Measurements from ENCODE around the gene RCE1. TPM values are rescaled to one million over a fixed set of nuclear protein-coding genes. Genes with fewer than 3 reads are reported as not detected.
"Not testable (repeated sequence)": the region's sequence is repeated elsewhere in the genome, so short reads cannot be mapped to it uniquely, and the experiment has no call there.

Gene RCE1, protein sequence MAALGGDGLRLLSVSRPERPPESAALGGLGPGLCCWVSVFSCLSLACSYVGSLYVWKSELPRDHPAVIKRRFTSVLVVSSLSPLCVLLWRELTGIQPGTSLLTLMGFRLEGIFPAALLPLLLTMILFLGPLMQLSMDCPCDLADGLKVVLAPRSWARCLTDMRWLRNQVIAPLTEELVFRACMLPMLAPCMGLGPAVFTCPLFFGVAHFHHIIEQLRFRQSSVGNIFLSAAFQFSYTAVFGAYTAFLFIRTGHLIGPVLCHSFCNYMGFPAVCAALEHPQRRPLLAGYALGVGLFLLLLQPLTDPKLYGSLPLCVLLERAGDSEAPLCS
- total RNA-seq (2014; rRNA removed; shearing (Covaris generic); ENCODE audit: low replicate concordance): 25.6 and 25.9 TPM in 2 replicates

DNA sequence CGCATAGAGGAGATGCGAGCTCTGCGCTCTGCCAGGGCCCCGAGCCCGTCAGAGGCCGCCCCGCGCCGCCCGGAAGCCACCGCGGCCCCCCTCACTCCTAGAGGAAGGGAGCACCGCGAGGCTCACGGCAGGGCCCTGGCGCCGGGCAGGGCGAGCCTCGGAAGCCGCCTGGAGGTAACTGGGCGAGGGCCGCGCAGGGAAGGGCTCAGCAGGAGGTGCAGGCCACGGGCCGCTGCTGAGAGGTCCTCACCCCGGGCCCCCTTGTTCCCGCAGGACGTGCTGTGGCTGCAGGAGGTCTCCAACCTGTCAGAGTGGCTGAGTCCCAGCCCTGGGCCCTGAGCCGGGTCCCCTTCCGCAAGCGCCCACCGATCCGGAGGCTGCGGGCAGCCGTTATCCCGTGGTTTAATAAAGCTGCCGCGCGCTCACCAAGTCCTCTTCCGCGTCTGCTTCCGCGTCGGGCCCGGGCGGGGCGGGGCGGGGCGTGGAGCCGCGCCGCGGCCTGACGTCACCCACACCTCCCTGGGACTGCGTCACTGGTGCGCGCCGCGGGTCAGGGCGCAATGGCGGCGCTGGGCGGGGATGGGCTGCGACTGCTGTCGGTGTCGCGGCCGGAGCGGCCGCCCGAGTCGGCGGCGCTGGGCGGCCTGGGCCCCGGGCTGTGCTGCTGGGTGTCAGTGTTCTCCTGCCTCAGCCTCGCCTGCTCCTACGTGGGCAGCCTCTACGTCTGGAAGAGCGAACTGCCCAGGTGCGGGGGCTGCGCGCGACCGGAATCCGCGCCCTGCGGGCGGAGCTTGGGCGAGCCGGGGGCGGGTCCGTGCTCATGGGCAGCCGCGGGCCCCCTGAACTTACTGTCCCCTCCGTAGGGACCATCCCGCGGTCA lies at the start of gene RCE1:
Gene RCE1, plus strand, starts transcription at position 546 of the 880 bp plus-strand sequence. Its CDS starts 15 bp downstream, at position 561.
- peak; percentile 78 for DNase-seq (ENCODE audit: low read depth)
- in situ Hi-C loops (cut with HindIII; ENCODE audit: low pct_unique_long_range_greater_than_20kb, low sequenced_read_pairs): no loop called here

DNA sequence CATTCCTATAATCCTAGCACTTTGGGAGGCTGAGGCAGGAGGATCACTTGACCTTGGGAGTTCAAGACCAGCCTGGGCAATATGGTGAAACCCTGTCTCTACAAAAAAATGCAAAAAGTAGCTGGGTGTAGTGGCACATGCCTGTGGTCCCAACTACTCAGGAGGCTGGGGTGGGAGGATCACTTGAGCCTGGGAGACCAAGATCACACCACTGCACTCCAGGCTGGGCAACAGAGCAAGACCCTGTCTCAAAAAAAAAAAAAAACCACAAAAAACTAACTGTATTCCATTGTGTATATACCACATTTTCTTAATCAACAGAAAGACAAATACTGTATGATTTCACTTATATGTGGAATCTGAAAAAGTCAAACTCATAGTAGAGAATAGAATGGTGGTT lies 43.4 kb upstream of the RCE1 start:
- in situ Hi-C loops (cut with HindIII; ENCODE audit: low pct_unique_long_range_greater_than_20kb, low sequenced_read_pairs); DNase-seq (ENCODE audit: low read depth): not testable (repeated sequence)

DNA sequence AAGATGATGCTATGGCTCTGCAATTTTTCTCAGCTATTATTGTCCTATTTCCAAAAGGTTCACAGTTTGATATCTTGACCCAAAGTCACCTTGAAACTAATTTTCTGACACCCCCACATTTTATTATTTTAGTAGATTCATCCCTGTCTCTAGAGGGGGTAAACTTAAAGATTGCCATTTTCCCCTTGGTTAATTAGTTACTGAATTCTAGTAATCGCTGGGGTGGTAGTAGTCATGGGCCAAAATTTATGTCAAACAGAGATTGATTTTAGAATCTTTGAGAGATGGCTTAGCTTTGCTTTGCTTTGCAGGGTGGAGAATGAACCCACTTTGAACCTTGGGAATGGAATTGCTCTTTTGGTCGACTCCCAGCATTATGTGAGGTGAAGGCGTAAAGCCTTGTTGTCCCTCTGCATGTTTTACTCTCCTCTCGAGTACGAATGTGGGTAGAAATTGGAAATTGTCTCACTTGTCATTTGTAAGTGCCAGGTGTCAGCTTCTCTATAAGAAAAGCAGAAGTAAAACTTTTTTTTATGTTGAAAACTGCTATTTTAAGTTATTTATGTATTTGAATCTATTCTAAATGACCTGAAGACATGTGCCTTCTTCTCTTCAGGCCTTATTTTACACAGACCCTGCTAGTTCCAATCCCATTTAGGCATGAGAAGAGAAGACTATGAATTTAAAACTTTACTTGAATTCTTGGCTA lies 42.4 kb upstream of the RCE1 start:
- no peak for DNase-seq (ENCODE audit: low read depth)
- in situ Hi-C loops (cut with HindIII; ENCODE audit: low pct_unique_long_range_greater_than_20kb, low sequenced_read_pairs): no loop called here

DNA sequence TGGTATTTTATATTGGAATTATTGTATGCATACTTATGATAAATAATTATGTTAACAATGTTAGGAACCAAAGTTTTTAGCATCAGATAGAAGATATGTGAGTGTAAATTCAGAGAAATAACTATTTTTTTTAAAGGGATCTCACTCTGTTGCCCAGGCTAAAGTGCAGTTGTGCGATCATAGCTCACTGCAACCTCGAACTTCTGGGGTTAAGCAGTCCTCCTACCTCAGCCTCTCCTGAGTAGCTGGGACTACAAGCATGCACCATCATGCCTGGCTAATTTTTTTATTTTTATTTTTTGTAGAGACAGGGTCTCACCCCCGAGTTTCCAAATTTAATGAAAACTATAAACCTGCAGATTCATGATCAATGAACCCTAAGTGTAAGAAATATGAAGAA lies 33.6 kb upstream of the RCE1 start:
- in situ Hi-C loops (cut with HindIII; ENCODE audit: low pct_unique_long_range_greater_than_20kb, low sequenced_read_pairs): no loop called here
- no peak for DNase-seq (ENCODE audit: low read depth)

DNA sequence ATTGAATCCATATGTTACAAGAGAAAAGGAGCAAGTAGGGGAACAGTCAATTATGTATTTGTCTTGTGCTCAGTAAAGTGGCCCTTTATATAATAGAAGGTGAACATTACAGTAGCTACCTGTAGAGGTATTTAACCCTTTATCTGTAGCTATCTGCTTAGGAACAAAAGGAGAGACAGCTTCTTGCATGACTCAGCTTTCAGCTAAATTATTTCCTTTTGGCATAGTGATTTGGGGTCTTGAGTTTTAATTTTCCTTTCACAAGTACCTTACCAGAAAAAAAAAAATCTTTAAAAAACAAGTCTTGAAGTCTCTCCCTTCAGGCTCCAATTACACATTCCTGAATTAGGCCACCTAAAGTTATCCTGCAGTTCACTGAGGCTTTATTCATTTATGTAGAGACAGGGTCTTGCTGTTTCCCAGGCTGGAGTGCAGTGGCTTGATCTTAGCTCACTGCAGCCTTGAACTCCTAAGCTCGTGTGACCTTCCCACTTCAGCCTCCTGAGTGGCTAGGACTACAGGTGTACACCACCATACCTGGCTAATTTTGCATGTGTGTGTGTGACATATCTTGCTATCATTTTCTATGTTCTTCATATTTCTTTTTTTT lies 32.6 kb upstream of the RCE1 start:
- DNase-seq (ENCODE audit: low read depth): no peak
- in situ Hi-C loops (cut with HindIII; ENCODE audit: low pct_unique_long_range_greater_than_20kb, low sequenced_read_pairs): no loop called here

DNA sequence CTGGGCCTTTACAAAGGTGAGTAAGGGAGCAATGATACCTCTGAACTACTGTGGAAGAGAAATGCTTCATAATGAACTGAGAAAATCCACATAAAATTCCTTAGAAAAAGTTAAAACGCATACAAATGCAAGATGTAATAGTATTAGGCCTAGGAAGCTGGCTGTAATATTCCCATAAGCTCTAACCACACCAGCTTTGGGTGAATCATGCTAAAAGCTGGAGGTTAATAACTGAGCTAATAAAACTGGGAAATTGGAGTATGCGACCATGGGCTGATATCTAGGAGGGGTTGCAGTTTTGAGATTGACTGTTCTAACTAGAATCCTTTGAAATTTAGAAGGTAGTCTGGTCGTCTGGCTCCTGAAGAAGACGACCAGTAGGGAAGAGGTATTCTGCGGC lies 28.6 kb upstream of the RCE1 start:
- DNase-seq (ENCODE audit: low read depth): no peak
- in situ Hi-C loops (cut with HindIII; ENCODE audit: low pct_unique_long_range_greater_than_20kb, low sequenced_read_pairs): no loop called here

DNA sequence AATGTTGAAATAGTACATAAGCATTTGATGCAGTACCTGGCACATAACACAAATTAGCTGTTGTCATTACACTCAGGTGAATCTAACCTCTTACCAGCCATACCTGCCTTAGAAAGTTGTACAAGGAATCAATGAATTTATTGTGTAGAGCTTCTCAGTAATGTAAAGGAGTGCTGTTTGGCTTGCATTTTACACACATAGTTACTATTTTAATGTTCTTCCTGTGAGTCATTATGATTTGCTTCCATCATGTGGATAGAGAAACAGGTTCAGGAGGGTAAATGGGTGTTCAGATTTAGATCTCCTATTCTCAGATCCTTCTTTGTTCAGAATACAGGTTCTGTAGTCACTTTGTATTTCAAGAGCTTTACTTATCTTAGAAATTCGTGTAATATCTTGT lies 27.6 kb upstream of the RCE1 start:
- in situ Hi-C loops (cut with HindIII; ENCODE audit: low pct_unique_long_range_greater_than_20kb, low sequenced_read_pairs): no loop called here
- no peak for DNase-seq (ENCODE audit: low read depth)

DNA sequence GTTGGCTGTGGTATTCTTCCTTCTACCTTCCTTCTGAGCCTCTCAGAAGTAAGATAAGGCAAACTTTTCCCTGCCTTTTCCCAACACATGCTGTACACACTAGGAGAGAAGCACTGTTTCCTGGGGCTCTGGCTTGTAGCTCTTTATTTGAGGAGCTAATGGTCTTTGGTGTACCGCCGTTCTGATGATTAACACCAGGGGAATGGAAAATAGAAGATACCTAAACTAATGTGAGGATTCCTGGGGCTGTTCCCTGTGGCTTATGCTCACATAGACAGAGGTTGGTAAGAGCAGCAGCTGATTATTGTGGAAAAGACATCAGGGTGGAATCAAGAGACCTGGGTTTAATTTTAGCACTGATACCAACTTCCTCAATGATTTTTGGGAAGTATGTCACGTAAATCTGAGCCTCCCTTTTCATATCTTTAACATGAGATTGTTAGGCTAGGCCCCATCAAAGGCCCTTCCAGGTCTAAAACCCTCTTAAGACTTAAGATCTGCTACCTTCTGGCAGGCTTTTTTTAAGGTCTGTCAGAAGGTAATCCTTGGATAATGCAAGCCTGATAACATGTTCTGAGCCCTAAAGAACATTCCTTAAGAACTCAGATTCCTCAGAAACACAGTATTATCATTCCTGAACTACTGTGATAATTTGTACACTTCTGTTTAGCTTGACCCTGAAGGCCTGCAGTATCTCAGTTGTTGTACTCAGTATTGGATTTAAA lies 24.8 kb upstream of the RCE1 start:
- no peak for DNase-seq (ENCODE audit: low read depth)
- in situ Hi-C loops (cut with HindIII; ENCODE audit: low pct_unique_long_range_greater_than_20kb, low sequenced_read_pairs): no loop called here

DNA sequence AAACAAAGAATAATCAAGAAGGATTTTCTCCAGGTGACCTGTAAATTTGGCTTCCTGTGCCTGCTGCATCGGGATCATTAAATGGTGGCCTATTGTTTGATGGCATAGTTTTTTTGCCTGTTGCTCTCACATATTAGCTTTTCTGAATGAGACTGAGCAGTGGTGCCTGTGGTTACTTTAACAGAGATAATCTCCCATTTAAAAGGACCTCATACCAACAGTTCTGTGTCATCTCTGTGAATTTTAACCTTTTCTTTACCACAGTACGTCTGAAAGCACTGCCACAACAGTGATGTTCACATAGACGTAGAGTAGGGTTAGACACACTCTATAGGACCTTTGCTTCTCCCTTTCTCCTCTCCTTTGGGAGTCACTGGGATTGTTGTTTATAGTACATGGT lies 22.9 kb upstream of the RCE1 start:
- in situ Hi-C loops (cut with HindIII; ENCODE audit: low pct_unique_long_range_greater_than_20kb, low sequenced_read_pairs): no loop called here
- no peak for DNase-seq (ENCODE audit: low read depth)

DNA sequence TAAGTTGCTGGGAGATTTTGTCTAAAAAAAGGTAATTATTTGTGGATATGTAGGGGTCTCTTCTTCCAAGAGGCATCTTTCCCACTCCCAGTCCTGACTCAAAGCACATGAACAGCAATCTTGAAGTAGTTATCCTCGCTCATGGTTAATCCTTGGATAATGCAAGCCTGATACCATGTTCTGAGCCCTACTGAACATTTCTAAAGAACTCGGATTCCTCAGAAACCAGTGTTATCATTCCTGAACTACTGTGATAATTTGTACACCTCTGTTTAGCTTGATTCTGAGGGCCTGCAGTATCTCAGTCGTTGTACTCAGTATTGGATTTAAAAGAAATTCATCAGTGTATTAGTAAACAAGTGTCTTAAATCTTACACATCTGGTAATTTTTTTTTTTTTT lies 22.3 kb upstream of the RCE1 start:
- DNase-seq (ENCODE audit: low read depth): no peak
- in situ Hi-C loops (cut with HindIII; ENCODE audit: low pct_unique_long_range_greater_than_20kb, low sequenced_read_pairs): no loop called here

DNA sequence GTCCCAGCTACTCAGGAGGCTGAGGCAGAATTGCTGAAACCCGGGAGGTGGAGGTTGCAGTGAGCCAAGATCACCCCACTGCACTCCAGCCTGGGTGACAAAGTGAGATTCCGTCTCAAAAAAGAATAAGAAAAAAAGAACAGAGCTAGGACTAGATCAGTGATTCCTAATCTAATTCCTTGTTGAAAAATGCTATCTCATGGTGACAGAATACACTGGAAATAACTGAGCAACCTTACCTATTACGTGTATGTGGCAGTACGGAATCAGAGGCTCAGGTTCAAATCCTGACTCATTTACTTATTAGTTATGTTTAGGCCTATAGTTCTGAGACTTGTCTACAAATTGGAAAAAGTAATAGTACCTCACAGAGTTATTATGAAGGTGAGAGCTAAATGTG lies 19.5 kb upstream of the RCE1 start:
- DNase-seq (ENCODE audit: low read depth): no peak
- in situ Hi-C loops (cut with HindIII; ENCODE audit: low pct_unique_long_range_greater_than_20kb, low sequenced_read_pairs): no loop called here

DNA sequence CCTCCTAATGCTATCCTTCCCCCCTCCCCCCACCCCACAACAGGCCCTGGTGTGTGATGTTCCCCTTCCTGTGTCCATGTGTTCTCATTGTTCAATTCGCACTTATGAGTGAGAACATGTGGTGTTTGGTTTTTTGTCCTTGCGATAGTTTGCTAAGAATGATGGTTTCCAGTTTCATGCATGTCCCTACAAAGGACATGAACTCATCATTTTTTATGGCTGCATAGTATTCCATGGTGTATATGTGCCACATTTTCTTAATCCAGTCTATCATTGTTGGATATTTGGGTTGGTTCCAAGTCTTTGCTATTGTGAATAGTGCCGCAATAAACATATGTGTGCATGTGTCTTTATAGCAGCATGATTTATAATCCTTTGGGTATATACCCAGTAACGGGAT lies 18.7 kb upstream of the RCE1 start:
- in situ Hi-C loops (cut with HindIII; ENCODE audit: low pct_unique_long_range_greater_than_20kb, low sequenced_read_pairs); DNase-seq (ENCODE audit: low read depth): not testable (repeated sequence)

DNA sequence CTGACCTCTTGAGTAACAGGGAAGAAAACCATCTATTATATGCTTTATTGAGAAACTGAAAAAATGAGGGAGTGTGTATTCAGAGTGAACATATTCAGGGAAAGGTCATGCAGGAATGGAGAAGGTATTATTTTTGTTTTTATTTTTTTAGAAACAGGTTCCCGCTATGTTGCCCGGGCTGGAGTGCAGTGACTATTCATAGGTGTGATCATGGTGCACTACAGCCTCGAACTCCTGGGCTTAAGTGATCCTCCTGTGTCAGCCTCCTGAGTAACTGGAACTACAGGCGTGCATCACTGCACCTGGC lies 8.7 kb upstream of the RCE1 start:
- in situ Hi-C loops (cut with HindIII; ENCODE audit: low pct_unique_long_range_greater_than_20kb, low sequenced_read_pairs): no loop called here
- DNase-seq (ENCODE audit: low read depth): no peak

DNA sequence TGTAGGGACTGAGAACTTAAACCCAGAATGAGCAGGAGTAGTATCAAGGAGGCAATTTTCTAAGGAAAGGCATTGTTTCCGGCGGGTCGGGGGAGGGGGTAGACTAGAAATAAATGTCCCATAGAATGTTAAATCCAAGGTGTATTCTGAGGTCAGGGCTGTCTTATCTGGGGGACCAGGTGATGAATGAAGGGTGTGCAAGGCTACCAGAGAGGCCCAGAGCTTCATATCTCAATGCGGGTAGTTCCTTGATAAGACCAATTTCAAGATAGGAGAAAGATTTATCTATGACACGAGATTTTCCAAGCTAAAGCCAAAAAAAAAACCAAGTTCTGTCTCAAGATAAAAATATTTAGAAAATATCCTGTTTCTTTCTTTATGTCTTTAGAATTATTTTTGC lies 8.3 kb upstream of the RCE1 start:
- DNase-seq (ENCODE audit: low read depth): no peak
- in situ Hi-C loops (cut with HindIII; ENCODE audit: low pct_unique_long_range_greater_than_20kb, low sequenced_read_pairs): no loop called here

DNA sequence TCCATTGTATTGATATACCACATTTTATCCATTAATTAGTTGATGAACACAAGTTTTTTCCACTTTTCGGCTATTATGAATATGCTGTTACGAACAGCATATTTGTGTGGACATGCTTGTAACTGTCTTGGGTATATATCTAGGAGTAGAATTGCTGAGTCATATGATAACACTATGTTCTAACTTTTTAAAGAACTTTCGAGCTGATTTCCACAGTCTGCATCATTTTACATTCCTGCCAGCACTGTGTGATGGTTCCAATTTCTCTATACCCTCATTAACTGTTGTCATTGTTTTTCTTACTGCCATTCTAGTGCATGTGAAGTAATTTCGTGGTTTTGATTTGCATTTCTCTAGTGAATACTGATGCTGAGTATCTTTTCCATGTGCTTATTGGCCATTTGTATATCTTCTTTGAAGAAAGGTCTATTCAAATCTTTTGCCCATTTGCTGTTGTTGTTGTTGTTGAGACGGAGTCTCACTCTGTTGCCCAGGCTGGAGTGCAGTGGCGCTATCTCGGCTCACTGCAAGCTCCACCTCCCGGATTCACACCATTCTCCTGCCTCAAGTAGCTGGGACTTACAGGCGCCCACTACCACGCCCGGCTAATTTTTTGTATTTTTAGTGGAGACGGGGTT lies 7.4 kb upstream of the RCE1 start:
- peak; percentile 16 for DNase-seq (ENCODE audit: low read depth)

DNA sequence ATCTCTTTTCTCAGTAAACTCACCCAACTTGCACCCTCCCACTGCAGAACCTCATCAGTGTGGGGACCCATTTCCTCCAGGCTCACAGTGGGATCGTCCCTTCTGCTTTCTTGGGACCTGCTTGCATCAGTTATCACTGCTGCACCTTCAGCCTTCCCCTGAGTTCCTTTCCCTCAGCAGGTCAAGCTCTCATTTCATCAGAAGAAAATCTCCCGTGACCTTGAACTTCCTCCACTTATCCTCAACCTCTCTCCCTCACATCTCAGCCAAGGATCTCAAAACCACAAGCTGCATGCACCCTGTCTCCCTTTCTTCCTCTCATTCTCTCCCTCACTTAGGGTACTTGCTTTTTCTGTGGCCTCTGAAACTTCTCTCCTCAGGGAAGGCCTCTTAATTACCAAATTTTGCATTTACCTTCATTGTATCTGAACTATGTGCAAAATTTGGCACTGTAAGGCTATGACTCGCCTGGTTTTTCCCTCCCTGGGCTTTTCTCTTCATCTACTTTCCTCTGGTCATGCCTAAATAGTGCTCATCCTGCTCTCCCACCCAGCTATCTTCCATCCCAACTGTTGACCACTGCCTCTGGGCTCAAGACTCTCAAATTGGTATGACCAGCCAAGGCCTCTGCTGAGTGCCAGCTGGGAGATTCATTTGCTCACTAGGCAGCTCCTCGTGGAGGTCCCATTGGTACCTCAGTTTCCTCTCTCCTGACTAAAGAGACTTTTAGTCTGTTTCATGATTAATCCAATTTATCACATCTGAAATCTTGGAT lies 2.7 kb upstream of the RCE1 start:
- DNase-seq (ENCODE audit: low read depth): no peak
- in situ Hi-C loops (cut with HindIII; ENCODE audit: low pct_unique_long_range_greater_than_20kb, low sequenced_read_pairs): no loop called here

More for the DNA sequence above, 7.4 kb upstream of the RCE1 start:
- in situ Hi-C loops (cut with HindIII; ENCODE audit: low pct_unique_long_range_greater_than_20kb, low sequenced_read_pairs): no loop called here

DNA sequence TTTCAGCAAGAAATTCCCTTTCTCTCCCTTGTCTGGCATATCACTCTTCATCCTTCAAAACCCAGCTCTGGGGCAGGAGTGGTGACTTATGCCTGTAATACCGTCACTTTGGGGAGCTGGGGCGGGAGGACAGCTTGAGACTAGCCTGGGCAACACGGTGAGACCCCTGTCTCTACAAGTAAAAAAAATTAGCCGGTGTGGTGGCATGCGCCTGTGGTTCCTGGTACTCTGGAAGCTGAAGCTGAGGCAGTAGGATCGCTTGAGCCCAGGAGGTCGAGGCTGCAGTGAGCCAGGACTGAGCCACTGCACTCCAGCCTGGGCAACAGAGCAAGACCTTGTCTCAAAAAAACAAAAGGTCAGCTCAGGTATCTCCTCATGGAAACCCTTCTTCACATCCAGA lies 1.4 kb upstream of the RCE1 start:
- in situ Hi-C loops (cut with HindIII; ENCODE audit: low pct_unique_long_range_greater_than_20kb, low sequenced_read_pairs): no loop called here

More for the DNA sequence above, 1.4 kb upstream of the RCE1 start:
- DNase-seq (ENCODE audit: low read depth): no peak
